IPS-NIHi11 (cell line): Measurements from ENCODE around the gene ZNF653.
"Not testable (repeated sequence)": the region's sequence is repeated elsewhere in the genome, so short reads cannot be mapped to it uniquely, and the experiment has no call there.

Experiments
- DNase-seq: peaks from one replicate; pipeline ENCODE4 v3.0.0; 2012; ENCODE audit warnings: mixed read lengths, low spot score

The ZNF653 gene

DNA sequence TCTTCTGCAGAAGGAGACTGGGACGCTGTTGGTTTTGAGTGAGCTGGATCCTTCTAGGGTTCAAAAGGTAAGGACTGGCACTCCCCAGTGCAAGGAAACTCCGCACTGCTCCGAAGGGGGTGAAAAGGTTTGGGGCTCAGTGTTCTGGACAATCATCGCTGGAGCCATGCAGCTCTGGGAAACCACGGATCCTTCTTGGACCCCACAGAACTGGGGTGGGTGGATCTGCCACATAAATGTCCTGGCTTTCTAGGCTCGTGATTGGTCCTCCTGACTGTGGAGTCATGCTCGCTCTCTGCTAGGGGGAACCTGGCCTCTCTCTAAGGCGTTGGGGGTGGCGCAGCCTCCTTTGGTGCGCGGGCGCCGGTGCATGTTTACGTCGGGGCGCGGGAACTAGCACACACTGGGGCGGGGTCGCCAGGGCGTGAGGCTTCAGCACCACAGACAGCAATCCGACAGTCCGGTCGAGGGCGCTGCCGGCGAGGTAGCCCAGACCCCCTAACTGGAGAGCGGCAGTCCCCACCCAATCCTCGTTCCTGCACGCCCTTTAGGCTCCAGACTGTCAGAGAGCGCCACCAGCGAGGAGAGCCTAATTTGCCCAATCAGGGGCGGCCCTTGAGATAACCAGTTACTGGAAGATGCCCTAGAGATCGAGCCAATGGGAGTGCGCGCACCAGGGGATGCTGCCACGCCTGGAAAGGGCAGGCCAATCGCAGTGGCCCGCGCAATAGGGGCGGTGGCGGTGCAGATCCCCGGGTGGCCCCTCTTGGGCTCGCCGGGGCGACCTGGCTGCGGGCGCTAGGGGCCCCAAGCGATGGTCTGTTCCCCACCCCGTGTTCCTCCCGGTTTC lies 23.9 kb downstream of the ZNF653 start:
- DNase-seq, result peak; percentile 88

DNA sequence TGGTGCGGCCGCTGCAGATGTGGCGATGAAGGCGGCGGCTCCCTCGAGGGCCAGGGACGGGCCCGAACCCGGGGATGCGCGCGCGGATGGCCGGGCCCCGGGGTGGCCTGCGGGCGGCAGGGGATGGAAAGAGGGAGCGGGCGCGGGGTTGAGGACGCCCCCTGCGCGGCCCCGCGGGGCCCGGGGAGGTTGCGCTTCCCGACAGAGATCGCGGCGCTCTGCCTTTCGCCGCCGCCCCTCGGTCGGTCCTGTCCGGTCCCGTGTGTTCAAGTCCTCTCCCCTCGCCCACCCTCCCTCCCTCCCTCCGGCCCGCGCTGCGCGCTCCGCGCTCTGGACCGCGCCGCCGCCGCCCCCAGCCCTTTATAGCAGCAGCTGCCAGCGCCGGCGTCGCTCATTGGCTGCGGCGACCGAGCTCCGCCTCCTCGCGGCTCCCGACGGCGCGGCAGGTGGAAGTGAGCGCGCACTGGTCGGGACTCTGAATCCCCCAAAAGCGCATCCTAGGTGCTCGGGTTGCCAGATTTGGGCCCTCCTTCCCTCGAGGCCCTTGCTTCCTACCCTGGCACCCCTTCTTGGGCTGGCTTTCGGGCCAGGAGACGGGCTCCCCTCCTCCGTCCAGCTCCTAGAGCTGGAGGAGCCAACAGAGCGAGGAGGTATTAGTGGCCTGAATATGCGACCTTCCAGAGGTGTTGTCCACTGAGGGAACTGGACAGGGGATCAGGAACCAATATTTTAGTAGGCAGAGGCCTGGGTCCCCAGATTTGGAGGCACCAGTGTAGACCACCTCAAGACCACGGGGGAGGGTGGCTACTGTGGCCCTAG lies 24.7 kb downstream of the ZNF653 start, which contains the start of gene ELAVL3:
ELAVL3 (minus strand) TSS at position 332 of the 819 bp plus-strand sequence. CDS start 438 bp downstream, outside the sequence.
- DNase-seq, result peak; percentile 83

DNA sequence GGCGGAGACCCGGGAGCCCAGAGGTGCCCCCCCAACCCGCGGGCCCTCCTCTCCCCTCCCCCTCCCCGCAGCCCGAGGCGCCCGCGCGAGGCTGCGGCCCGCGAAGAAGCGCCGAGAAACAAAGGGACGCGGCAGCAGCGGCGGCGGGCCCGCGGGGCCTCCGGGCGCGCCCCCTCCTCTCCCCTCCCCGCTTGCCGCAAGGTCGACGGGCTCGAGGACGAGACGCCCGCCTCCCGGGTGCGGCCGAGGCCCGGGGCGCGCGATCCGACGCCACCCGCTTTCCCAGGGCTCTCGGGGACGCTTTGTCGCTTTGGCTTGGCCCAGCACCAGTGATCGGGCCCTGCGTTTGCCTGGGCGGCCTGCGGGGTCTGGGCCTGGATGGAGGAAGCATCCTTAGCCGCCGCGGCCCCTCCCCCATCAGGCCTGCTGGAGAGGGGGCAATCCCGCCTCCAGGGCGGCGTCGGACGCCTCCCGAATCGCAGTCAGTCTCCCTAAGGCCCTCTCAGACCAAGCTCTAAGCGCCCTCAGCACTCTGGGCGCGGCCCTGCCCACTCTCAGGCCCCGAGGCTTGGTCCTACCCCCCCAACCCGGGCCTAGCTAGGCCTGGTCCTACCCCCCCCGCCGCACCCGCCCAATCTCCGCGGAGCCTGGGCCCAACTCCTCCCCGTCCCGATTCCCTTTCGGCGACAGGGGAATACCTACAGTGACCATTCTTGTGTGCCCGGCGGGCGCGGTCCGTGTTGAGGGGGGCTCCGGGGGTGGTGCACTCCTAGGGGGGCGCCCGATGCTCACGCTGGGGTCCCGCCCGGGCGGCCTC lies 25.5 kb downstream of the ZNF653 start:
- no peak for DNase-seq

GRCh38 chr19:11479090-11479897 lies 26.3 kb downstream of the ZNF653 start:
- DNase-seq, result peak; percentile 97

GRCh38 chr19:11478167-11479089 lies 27.2 kb downstream of the ZNF653 start:
- no peak for DNase-seq

DNA sequence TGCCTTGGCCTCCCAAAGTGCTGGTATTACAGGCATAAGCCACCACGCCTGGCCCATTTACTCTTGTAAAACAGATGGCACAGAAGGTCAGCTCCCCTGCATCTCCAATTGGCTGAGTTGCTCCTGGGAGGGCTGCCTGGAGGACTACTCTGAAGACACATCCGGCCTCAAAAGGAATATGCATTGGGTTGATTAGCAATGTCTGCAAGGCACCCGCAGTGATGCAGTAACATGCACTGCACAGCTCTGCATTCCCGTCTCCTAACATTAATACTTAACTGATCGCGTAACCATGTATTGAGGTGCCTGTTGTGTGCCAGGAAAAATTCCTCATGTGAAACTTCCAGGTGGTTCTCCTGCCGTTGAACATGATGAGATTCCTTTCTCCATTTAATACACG lies 29.8 kb downstream of the ZNF653 start:
- no peak for DNase-seq

DNA sequence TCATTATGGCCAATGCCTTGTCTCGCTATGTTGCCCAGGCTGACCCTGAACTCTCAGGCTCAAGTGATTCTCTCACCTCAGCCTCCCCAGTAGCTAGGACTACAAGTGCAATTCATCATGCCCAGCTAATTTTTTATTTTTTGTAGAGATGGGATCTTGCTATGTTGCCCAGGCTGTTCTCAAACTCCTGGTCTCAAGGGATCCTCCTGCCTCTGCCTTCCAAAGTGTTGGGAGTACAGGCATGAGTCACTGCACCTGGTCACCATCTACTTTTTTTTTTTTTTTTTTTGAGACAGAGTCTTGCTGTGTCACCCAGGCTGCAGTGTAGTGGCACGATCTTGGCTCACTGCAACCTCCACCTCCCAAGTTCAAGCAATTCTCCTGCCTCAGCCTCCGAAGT lies 30.3 kb downstream of the ZNF653 start:
- not testable (repeated sequence) for DNase-seq

DNA sequence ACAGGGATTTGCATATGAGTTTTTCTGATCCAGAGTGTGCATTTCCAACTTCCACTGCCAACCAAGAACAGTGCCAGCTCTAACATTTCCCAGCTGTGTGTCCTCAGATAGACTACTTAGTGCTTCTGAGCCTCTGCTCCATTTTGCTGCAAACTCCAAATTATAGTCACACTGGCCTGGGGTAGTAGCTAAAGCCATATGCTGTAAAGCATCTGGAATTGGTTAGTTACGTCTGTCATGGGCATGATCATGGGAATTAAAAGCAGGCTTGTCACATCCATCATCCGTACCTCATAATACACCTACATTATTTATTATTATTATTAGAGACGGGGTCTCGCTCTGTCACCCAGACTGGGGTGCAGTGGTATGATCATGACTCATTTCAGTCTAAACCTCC lies 31.9 kb downstream of the ZNF653 start:
- DNase-seq, result no peak

- DNase-seq, result not testable (repeated sequence)
These were observed 37.3 kb downstream of the ZNF653 start for GRCh38 chr19:11468266-11468845.

DNA sequence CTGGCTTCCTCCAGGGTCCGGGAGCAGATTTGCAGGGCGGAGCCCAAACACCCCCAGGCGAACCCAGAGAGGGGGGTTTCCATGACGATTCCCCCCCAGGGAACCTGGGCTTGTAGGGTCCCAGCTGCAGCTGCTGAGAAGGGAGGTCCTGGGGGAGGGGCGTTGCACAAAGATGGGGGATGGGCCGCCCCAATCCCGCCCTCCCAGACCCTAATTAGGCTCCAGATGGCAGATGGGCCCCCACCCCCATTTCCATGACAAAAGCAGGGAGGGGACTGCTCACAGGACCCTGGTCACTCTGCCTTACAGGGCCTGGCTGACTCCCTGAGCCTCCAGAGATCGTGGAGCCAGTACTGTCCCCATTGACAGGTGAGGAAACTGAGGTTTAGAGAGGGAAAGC lies 40.0 kb downstream of the ZNF653 start:
- peak; percentile 61 for DNase-seq

DNA sequence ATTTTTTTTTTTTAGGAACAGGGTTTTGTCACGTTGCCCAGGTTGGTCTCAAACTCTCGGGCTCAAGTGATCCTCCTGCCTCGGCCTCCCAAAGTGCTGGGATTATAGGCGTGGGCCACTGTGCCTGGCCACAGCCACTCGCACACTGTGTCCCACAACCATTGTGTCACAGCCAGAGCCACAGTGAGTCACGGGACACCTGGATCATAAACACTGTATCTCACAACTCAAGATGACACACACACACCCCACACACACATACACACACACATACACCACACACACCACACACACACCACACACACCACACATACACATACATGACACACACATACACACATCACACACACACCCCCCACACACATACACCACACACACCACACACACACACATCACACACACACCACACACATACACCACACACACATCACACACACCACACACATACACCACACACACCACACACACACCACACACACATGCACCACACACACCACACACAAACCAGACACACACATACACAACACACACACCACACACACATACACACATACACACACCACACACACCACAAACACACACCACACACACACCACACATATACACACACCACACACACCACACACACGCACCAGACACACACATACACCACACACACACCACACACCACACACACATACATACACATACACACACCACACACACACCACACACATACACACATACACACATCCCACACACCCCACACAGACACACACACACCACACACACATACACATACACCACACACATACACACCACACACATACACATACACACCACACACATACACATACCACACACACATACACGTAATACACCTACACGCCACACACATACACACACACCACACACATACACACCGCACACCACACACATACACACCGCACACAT lies 41.0 kb downstream of the ZNF653 start:
- no peak for DNase-seq

GRCh38 chr19:11463391-11463790 lies 42.2 kb downstream of the ZNF653 start:
- DNase-seq, result peak; percentile 3

- no peak for DNase-seq
These were observed 44.2 kb downstream of the ZNF653 start for GRCh38 chr19:11461453-11461852.

- DNase-seq, result peak; percentile 54
These were observed 45.4 kb downstream of the ZNF653 start for GRCh38 chr19:11460207-11460606.

GRCh38 chr19:11458912-11459311 lies 46.7 kb downstream of the ZNF653 start:
- DNase-seq, result not testable (repeated sequence)

- no peak for DNase-seq
These were observed 47.3 kb downstream of the ZNF653 start for GRCh38 chr19:11458236-11458900.

DNA sequence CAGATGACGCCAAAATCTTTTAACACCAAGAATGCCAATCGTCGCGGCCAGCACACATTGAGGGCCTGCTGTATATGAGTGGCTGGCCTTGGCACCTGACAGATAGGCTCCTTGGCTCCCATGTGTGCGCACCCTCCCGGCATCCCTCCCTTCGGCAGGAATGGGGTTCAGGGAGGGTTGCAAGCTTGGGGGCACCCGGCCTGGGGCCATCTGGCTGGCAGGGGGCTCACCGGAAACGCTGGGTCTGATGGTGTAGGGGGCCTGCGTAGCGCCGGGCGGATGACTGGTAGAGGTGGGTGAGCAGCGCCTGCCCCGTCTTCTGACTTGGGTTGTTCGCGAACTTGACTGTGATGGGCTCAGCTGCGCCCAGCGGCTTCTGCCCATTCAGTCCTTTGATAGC lies 47.8 kb downstream of the ZNF653 start:
- no peak for DNase-seq

GRCh38 chr19:11457115-11457514 lies 48.5 kb downstream of the ZNF653 start:
- DNase-seq, result peak; percentile 58
